K562 (cell line): ENCODE data around the gene SVIL. TPM values are rescaled to one million over a fixed set of nuclear protein-coding genes. Genes with fewer than 3 reads are reported as not detected.

Experiments used
- ATAC-seq: fragments of 200-7000 bp; cut with Tn5 transposase; 3 replicates; pipeline ENCODE4 v1.9.1; 2020; ENCODE audit warnings: moderate library complexity
- BruUV-seq: library from RNA; stranded (reverse); fragments of 400-500 nt; replicated peaks from 2 replicates; lab custom pipeline; 2021; lab: Mats Ljungman, UMichigan
- CTCF ChIA-PET: fragments of 300-600 bp; formaldehyde crosslinking; extraction: SDS; loops from one replicate; lab custom pipeline; 2021; ENCODE audit warnings: low intra/inter-chr PET ratio; lab: Yijun Ruan, JAX
- POLR2A ChIA-PET: fragments of 300-600, 350-650 bp; sonication (Branson Sonifier 250); formaldehyde crosslinking; extraction: SDS; loops from one replicate; lab custom pipeline; 2021; ENCODE audit warnings: antibody characterized with exemption, inconsistent platforms; lab: Yijun Ruan, JAX
- DNase-seq, 4 experiments: peaks; one replicate each; pipeline versions ENCODE4 v3.0.0 to v3.0.0-alpha.2; 2011 to 2018; ENCODE audit warnings: low spot score in 3 of 4, mixed read lengths in 3 of 4; ENCODE audit errors: extremely low read depth in 1 of 4
- FAIRE-seq: peaks from 2 replicates; lab custom pipeline; 2011; peaks lifted over from hg19 to GRCh38; lab: Jason Lieb, UNC
- H2AFZ ChIP-seq: 2 replicates; pipeline ENCODE4 v1.6.0; 2011; ENCODE audit warnings: low read depth, low read length, control low read depth, inconsistent platforms
- H3K27ac ChIP-seq: fragments of 200-600 bp; 3 replicates; pipeline ENCODE4 v1.8.0; 2011; ENCODE audit warnings: low read depth, mild to moderate bottlenecking, control low read depth, inconsistent platforms, low read length, moderate library complexity, mixed read lengths; ENCODE audit errors: extremely low read depth
- H3K27me3 ChIP-seq, 2 experiments: fragments of 300-600 bp in 1 of 2; 2 replicates in 1 of 2; 3 replicates in 1 of 2; pipeline versions ENCODE4 v1.6.0 to v1.8.0; 2011; ENCODE audit warnings: inconsistent platforms in 2 of 2, low read length in 2 of 2, mild to moderate bottlenecking in 1 of 2, mixed read lengths in 1 of 2, moderate library complexity in 1 of 2; ENCODE audit not compliant: control insufficient read depth in 2 of 2, insufficient read depth in 2 of 2
- H3K36me3 ChIP-seq: fragments of 300-600 bp; 3 replicates; pipeline ENCODE4 v1.8.0; 2011; ENCODE audit warnings: mild to moderate bottlenecking, low read length, inconsistent platforms; ENCODE audit not compliant: control insufficient read depth, insufficient read depth
- H3K4me1 ChIP-seq, 2 experiments: fragments of 200-600 bp in 1 of 2; replicated peaks in 1 of 2; 2 replicates in 1 of 2; 3 replicates in 1 of 2; pipeline versions ENCODE4 v1.5.1 to v1.8.0; 2011; ENCODE audit warnings: inconsistent platforms in 2 of 2, low read length in 2 of 2, mild to moderate bottlenecking in 1 of 2, mixed read lengths in 1 of 2, moderate library complexity in 1 of 2; ENCODE audit not compliant: control insufficient read depth in 2 of 2, insufficient read depth in 2 of 2
- H3K4me2 ChIP-seq: 2 replicates; pipeline ENCODE4 v1.6.1; 2011; ENCODE audit warnings: low read length, control low read depth, inconsistent platforms, mixed read lengths; ENCODE audit not compliant: insufficient read depth
- H3K4me3 ChIP-seq: fragments of 200-600 bp; sonication (generic), shearing (Covaris generic); 2 replicates; pipeline ENCODE4 v1.5.1; 2016; ENCODE audit warnings: control low read depth, inconsistent platforms
- H3K79me2 ChIP-seq: fragments of 200-600 bp; 3 replicates; pipeline ENCODE4 v1.8.0; 2011; ENCODE audit warnings: low read length, inconsistent platforms; ENCODE audit not compliant: control insufficient read depth, insufficient read depth
- H3K9ac ChIP-seq, 2 experiments: 2 replicates each; pipeline versions ENCODE4 v1.6.0 to v1.6.1; 2011; ENCODE audit warnings: low read depth in 2 of 2, low read length in 2 of 2, control low read depth in 1 of 2, inconsistent platforms in 1 of 2, mild to moderate bottlenecking in 1 of 2, mixed read lengths in 1 of 2; ENCODE audit not compliant: insufficient read depth in 1 of 2
- H3K9me1 ChIP-seq: one replicate; pipeline ENCODE4 v1.6.0; 2011; ENCODE audit warnings: inconsistent platforms, mild to moderate bottlenecking, low read length, moderate library complexity; ENCODE audit not compliant: control insufficient read depth, insufficient read depth
- H3K9me3 ChIP-seq: replicated peaks from 2 replicates; pipeline ENCODE4 v1.5.1; 2011; ENCODE audit warnings: low read depth, low read length, inconsistent platforms; ENCODE audit not compliant: control insufficient read depth, insufficient read depth
- H4K20me1 ChIP-seq: replicated peaks from 2 replicates; pipeline ENCODE4 v1.6.1; 2011; ENCODE audit warnings: low read length, inconsistent platforms, mixed read lengths; ENCODE audit not compliant: control insufficient read depth, insufficient read depth
- ATF7 ChIP-seq: fragments of 450-650 bp; IDR thresholded peaks from 2 replicates; pipeline ENCODE4 v1.7.1; 2014; ENCODE audit warnings: mild to moderate bottlenecking, moderate library complexity
- BCL6 ChIP-seq: fragments of 250-450 bp; sonication (Bioruptor Pico); IDR thresholded peaks from 2 replicates; pipeline ENCODE4 v1.4.0; 2020
- BMI1 ChIP-seq: fragments of 150-350 bp; IDR thresholded peaks from 2 replicates; pipeline ENCODE4 v1.6.1; 2014; ENCODE audit warnings: low read length
- CBFA2T2 ChIP-seq: fragments of 450-650 bp; conservative IDR thresholded peaks from 2 replicates; pipeline ENCODE4 v1.6.1; 2017; ENCODE audit warnings: mild to moderate bottlenecking
- E2F3 ChIP-seq: fragments of 250-450 bp; sonication (Bioruptor Pico); IDR thresholded peaks from 2 replicates; pipeline ENCODE4 v1.4.0; 2020; ENCODE audit warnings: mild to moderate bottlenecking
- E2F5 ChIP-seq: sonication (generic); formaldehyde crosslinking; IDR thresholded peaks from 2 replicates; pipeline ENCODE4 v1.8.0; 2022; ENCODE audit warnings: mild to moderate bottlenecking, missing genetic modification reagents
- MEIS2 ChIP-seq: fragments of 450-650 bp; IDR thresholded peaks from 2 replicates; pipeline ENCODE4 v1.6.1; 2014; ENCODE audit warnings: mild to moderate bottlenecking; ENCODE audit not compliant: partially characterized antibody
- RBM25 ChIP-seq: fragments of 200-400 bp; formaldehyde crosslinking; IDR thresholded peaks from 2 replicates; pipeline ENCODE4 v1.6.1; 2018; ENCODE audit warnings: low read length, low read depth, moderate library complexity; ENCODE audit not compliant: severe bottlenecking
- SIN3B ChIP-seq: fragments of 450-650 bp; IDR thresholded peaks from 2 replicates; pipeline ENCODE4 v1.6.1; 2017; ENCODE audit warnings: low read depth, mild to moderate bottlenecking, moderate library complexity
- SRSF1 ChIP-seq: fragments of 200-400 bp; formaldehyde crosslinking; IDR thresholded peaks from 2 replicates; pipeline ENCODE4 v1.6.1; 2017; ENCODE audit warnings: mild to moderate bottlenecking, low read depth, low read length, moderate library complexity
- THAP7 ChIP-seq: fragments of 250-450 bp; sonication (Bioruptor Pico); IDR thresholded peaks from 2 replicates; pipeline ENCODE4 v1.5.0; 2021
- TRIM28 ChIP-seq: fragments of 450-650 bp; IDR thresholded peaks from 2 replicates; pipeline ENCODE4 v1.6.1; 2017
- YBX1 ChIP-seq: fragments of 450-650 bp; IDR thresholded peaks from 2 replicates; pipeline ENCODE4 v1.7.1; 2016; ENCODE audit warnings: mild to moderate bottlenecking
- ZC3H8 ChIP-seq: fragments of 450-650 bp; IDR thresholded peaks from 2 replicates; pipeline ENCODE4 v1.6.1; 2017
- ZFP1 ChIP-seq: fragments of 450-650 bp; formaldehyde crosslinking; IDR thresholded peaks from 2 replicates; pipeline ENCODE4 v1.4.0; 2020; ENCODE audit warnings: mild to moderate bottlenecking, mixed read lengths
- WGBS: fragments of 100-300 bp; shearing (Covaris generic); methylation state at CpG from one replicate; pipeline ENCODE4 v1.1.6; 2016; ENCODE audit warnings: low coverage, mixed read lengths; ENCODE audit not compliant: insufficient coverage; ENCODE audit errors: missing lambda C conversion rate; 5-methylcytosine and 5-hydroxymethylcytosine counted together
- in situ Hi-C: fragments of 300-500 bp; cut with MboI; formaldehyde crosslinking; loops from 4 replicates; pipeline ENCODE4 v1.15.0; 2018; ENCODE audit warnings: inconsistent platforms, mixed read lengths
- intact Hi-C: fragments of 100-400 bp; cut with micrococcal nuclease; formaldehyde crosslinking; loops from 2 replicates; pipeline ENCODE4 v1.14.2; 2022
- polyA plus RNA-seq, 8 experiments: library from polyadenylated mRNA; depleted of rRNA in 4 of 8; stranded (reverse) in 5 of 8; unstranded in 3 of 8; fragments of >200 nt; fragmentation: Nextera tagmentation in 2 of 8; fragmentation: Illumina TruSeq in 1 of 8; extraction: Ambion mirVana in 2 of 8; extraction: Trizol in 1 of 8; gene quantifications; 2 replicates each; pipeline versions ENCODE4 v1.2.1 to v1.2.3, GENCODE V29; 2011 to 2014; ENCODE audit warnings: inconsistent platforms in 1 of 8, missing spikeins in 1 of 8
- total RNA-seq, 7 experiments: library from RNA; depleted of rRNA in 6 of 7; stranded (reverse); fragments of >200 nt in 6 of 7; fragmentation: Illumina TruSeq in 2 of 7; extraction: Trizol in 2 of 7; gene quantifications; 2 replicates each; pipeline versions ENCODE4 v1.2.1 to v1.2.3, GENCODE V29; 2011 to 2021; ENCODE audit warnings: low replicate concordance in 1 of 7

SVIL gene
- total and polyA plus RNA-seq, 9 of the 15 experiments (the other 6 are each of a cell fraction or from before 2014, with no cell fraction given), result under 0.01 to 0.18 (median 0.05) TPM; not detected in 3

DNA sequence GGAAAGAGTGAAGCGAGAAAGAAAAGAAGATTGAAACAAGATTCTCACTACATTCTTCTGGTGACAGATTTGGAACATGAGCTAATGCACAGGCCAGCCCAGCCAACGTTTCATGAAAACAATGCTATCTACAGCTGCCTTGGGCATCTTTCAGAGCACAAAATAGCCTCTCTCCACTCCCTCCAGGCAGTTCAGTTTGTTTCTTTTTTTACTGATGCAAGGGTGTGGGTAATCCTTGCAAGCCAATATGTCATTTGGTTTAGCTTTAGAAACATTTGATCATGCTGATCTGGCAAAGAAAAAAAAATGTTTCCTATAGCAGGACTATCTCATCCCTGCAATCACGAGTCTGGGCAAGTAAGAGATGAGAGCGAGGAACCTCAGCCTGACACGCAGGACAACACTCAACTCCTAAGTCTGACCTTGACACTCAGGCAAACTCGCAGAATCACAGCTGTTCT lies 35.9 kb downstream of the SVIL start:
- intact Hi-C loops, result no loop called here
- no peak for FAIRE-seq

More for the DNA sequence above, 35.9 kb downstream of the SVIL start:
- H3K9ac ChIP-seq, result no peak overlapping the region
- H3K9me3 ChIP-seq, result no peaks in the 10 kb centered on the region
- CTCF ChIA-PET, result no interaction called here
- BruUV-seq, result no TSS peak
- peaks cover 0 to 20% of the 10 kb centered on the region in 2 experiments; a peak in 1 of 5 replicates for H3K27me3 ChIP-seq
- POLR2A ChIA-PET, result no interaction called here
- in situ Hi-C loops, result no loop called here
- no peaks in the 10 kb centered on the region for H3K36me3 ChIP-seq
- no peak overlapping the region for H3K27ac ChIP-seq
- no peak overlapping the region for H2AFZ ChIP-seq
- H4K20me1 ChIP-seq, result 0 out of 2 replicates have a peak, but pooled peaks cover 3% of the 10 kb centered on the region
- H3K79me2 ChIP-seq, result no peaks in the 10 kb centered on the region
- no peak overlapping the region for H3K4me2 ChIP-seq
- no peaks in the 10 kb centered on the region for H3K4me1 ChIP-seq
- DNase-seq (no peak), ATAC-seq (no peak)
- no peak for TF ChIP-seq SRSF1
- no peak for TF ChIP-seq E2F3
- TF ChIP-seq BMI1, result no peak
- TF ChIP-seq ZC3H8, result no peak
- no peak for TF ChIP-seq TRIM28
- no peak for TF ChIP-seq E2F5 (CRISPR knock-in tag)
- no peak for TF ChIP-seq MEIS2
- no peak for TF ChIP-seq YBX1
- TF ChIP-seq THAP7 (CRISPR knock-in tag), result no peak
- no peak for TF ChIP-seq ZFP1 (CRISPR knock-in tag)
- no peak for TF ChIP-seq CBFA2T2
- no peak for TF ChIP-seq RBM25
- TF ChIP-seq BCL6, result no peak
- no peak for TF ChIP-seq SIN3B
- TF ChIP-seq ATF7, result no peak
- H3K9me1 ChIP-seq, result no peaks in the 10 kb centered on the region
- no peak overlapping the region for H3K4me3 ChIP-seq
- 3% methylated on average over 6 of the region's 6 CpGs for WGBS
